Natural killer cell (primary cell): ENCODE measurements around the gene TPD52L2. TPM values are rescaled to one million over a fixed set of nuclear protein-coding genes. Genes with fewer than 3 reads are reported as not detected.

Experiments used
- ATAC-seq, 3 donors: fragments of 150-1000 bp in 2 of 3; fragments of 200-7000 bp in 1 of 3; cut with Tn5 transposase; 1 replicate in 1 of 3; 2 replicates in 2 of 3; pipeline ENCODE4 v1.10.0; 2021; ENCODE audit warnings: mild to moderate bottlenecking in 2 of 3, moderate library complexity in 2 of 3
- DNase-seq, 2 donors: peaks; one replicate each; pipeline versions ENCODE4 v3.0.0 to v3.0.0-alpha.2; 2013 to 2021; ENCODE audit warnings: mixed read lengths in 1 of 2
- H3K27ac ChIP-seq: one replicate; pipeline ENCODE4 v1.5.1; 2013; ENCODE audit warnings: mild to moderate bottlenecking, low read length
- H3K27me3 ChIP-seq: one replicate; pipeline ENCODE4 v1.6.1; 2013; ENCODE audit warnings: low read length; ENCODE audit not compliant: control insufficient read depth, insufficient read depth
- H3K36me3 ChIP-seq: one replicate; pipeline ENCODE4 v1.6.1; 2013; ENCODE audit warnings: low read length; ENCODE audit not compliant: control insufficient read depth, insufficient read depth
- H3K4me1 ChIP-seq: one replicate; pipeline ENCODE4 v1.6.1; 2013; ENCODE audit warnings: low read length; ENCODE audit not compliant: control insufficient read depth, insufficient read depth
- H3K4me3 ChIP-seq: one replicate; pipeline ENCODE4 v1.5.1; 2013; ENCODE audit warnings: low read length
- H3K9me3 ChIP-seq: one replicate; pipeline ENCODE4 v1.6.1; 2013; ENCODE audit warnings: low read length; ENCODE audit not compliant: control insufficient read depth, insufficient read depth
- H3K27ac Mint-ChIP-seq, 2 donors: one replicate each; pipeline ENCODE4 v1.8.0; 2022; ENCODE audit warnings: mild to moderate bottlenecking in 2 of 2, mixed read lengths in 2 of 2, moderate library complexity in 1 of 2
- H3K27me3 Mint-ChIP-seq, 2 donors: one replicate each; pipeline ENCODE4 v1.8.0; 2022; ENCODE audit warnings: low read depth in 2 of 2, mixed read lengths in 2 of 2
- H3K36me3 Mint-ChIP-seq: one replicate; pipeline ENCODE4 v1.8.0; 2022; ENCODE audit warnings: mixed read lengths
- H3K4me1 Mint-ChIP-seq, 2 donors: one replicate each; pipeline ENCODE4 v1.8.0; 2022; ENCODE audit warnings: mixed read lengths in 2 of 2
- H3K4me3 Mint-ChIP-seq: one replicate; pipeline ENCODE4 v1.8.0; 2022; ENCODE audit warnings: mild to moderate bottlenecking, moderate library complexity, mixed read lengths
- H3K9me3 Mint-ChIP-seq, 2 donors: one replicate each; pipeline ENCODE4 v1.8.0; 2022; ENCODE audit warnings: mixed read lengths in 2 of 2
- WGBS: methylation state at CpG from one replicate; pipeline ENCODE4 v1.1.7; 2013; ENCODE audit warnings: missing lambda C conversion rate; ENCODE audit not compliant: insufficient coverage; 5-methylcytosine and 5-hydroxymethylcytosine counted together
- intact Hi-C: fragments of 100-400 bp; cut with micrococcal nuclease; formaldehyde crosslinking; loops from one replicate; pipeline ENCODE4 v1.14.2; 2022
- total RNA-seq, 4 donors: library from RNA; stranded (reverse); fragments of 120-200 nt in 1 of 4; gene quantifications; one replicate each; pipeline versions ENCODE4 v1.2.3 to v1.2.4, GENCODE V29; 2013 to 2022
- TF ChIP-seq, protein P1 (sequence below): fragments of 200-600 bp; IDR thresholded peaks from one replicate; pipeline ENCODE4 v1.8.0; 2022; ENCODE audit warnings: antibody characterized with exemption

TPD52L2 gene
- total RNA-seq, 3 donors from 2014 or later (not counting 1 experiment from before 2014, with no cell fraction given), result 36.8 to 47.2 (median 45.1) TPM

DNA sequence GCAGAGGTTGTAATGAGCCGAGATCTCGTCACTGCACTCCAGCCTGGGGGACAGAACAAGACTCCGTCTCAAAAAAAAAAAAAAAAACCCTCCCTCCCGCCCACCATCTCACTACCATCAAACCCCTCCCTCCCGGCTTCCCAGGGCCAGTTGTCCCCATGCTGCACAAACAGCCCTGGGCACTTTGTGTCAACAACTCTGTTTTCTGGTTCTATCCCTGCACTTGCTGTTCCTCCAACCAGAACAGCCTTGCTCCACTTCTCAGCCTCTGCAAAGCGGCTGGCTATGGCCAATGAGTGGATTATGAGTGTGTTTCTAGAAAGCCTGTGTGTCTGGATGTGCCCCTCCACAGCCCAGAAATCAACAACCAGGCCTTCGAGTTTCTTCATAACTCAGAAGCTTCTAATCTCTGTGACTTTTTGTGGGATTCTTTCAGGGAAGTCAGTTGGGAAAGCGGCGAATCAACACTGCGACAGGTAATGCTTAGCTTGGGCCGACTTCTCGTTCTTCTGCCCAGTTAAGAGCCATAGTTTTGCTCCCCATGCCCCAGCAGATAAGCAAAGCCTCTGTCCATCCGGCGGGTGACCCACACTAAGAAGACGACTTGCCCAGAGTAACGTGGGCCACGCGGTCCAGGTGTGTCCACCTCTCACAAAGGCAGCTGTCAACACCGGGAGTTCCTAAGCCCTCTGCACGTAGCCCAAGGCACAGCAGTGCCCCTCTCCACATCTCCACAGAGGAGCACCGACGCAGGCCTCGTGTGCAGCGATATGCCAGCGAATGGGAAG lies 39.5 kb upstream of the TPD52L2 start:
- Histone ChIP-seq H3K4me3 (no peak overlapping the region), H3K9me3 (no peaks in the 10 kb centered on the region), H3K36me3 (no peaks in the 10 kb centered on the region), H3K4me1 (peaks cover 11% of the 10 kb centered on the region), H3K27ac (no peak overlapping the region), H3K27me3 (peaks cover 23% of the 10 kb centered on the region)
- H3K36me3 Mint-ChIP-seq, result no peaks in the 10 kb centered on the region
- H3K27me3 Mint-ChIP-seq, result peaks cover 26 to 34% of the 10 kb centered on the region in 2 donors
- H3K27ac Mint-ChIP-seq, result no peak overlapping the region
- H3K9me3 Mint-ChIP-seq, result no peaks in the 10 kb centered on the region
- no peak overlapping the region for H3K4me3 Mint-ChIP-seq
- intact Hi-C loops, result no loop called here
- peaks cover 9 to 10% of the 10 kb centered on the region in 2 donors for H3K4me1 Mint-ChIP-seq
- DNase-seq (no peak), ATAC-seq (no peak)
- WGBS, result 91% methylated on average over 22 of the region's 25 CpGs
- TF ChIP-seq, protein P1, sequence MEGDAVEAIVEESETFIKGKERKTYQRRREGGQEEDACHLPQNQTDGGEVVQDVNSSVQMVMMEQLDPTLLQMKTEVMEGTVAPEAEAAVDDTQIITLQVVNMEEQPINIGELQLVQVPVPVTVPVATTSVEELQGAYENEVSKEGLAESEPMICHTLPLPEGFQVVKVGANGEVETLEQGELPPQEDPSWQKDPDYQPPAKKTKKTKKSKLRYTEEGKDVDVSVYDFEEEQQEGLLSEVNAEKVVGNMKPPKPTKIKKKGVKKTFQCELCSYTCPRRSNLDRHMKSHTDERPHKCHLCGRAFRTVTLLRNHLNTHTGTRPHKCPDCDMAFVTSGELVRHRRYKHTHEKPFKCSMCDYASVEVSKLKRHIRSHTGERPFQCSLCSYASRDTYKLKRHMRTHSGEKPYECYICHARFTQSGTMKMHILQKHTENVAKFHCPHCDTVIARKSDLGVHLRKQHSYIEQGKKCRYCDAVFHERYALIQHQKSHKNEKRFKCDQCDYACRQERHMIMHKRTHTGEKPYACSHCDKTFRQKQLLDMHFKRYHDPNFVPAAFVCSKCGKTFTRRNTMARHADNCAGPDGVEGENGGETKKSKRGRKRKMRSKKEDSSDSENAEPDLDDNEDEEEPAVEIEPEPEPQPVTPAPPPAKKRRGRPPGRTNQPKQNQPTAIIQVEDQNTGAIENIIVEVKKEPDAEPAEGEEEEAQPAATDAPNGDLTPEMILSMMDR, result no peak

DNA sequence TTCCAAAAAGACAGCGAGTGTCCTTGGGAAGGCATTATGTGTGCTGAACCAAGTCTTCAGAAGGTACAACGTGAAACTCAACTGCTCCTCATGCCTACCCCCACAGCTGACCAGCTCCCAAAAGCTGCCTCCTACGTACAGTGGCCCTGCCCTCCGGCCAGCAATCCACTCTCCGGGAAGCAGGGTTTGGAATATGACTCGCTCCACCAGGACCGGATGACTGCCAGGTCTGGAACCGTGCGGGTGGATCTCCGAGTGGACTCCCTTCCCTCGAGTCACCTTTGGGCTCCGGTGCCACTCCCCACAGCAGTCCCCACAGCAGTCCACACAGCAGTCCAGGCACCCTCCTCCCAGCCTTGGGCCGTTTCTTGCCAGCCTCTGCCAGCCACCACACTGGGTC lies 38.3 kb upstream of the TPD52L2 start:
- intact Hi-C loops, result no loop called here
- Histone ChIP-seq H3K36me3 (no peaks in the 10 kb centered on the region), H3K27me3 (peaks cover 23% of the 10 kb centered on the region), H3K9me3 (no peaks in the 10 kb centered on the region), H3K4me3 (no peak overlapping the region), H3K27ac (no peak overlapping the region), H3K4me1 (peaks cover 11% of the 10 kb centered on the region)
- Mint-ChIP-seq H3K36me3 (no peaks in the 10 kb centered on the region), H3K4me1 (peaks cover 9 to 10% of the 10 kb centered on the region in 2 donors), H3K27ac (no peak overlapping the region), H3K27me3 (peaks cover 26 to 34% of the 10 kb centered on the region in 2 donors), H3K9me3 (no peaks in the 10 kb centered on the region), H3K4me3 (no peak overlapping the region)
- TF ChIP-seq, protein P1, result no peak
- no peak for ATAC-seq
- 92% methylated on average over 13 of the region's 13 CpGs for WGBS
- DNase-seq, result no peak

DNA sequence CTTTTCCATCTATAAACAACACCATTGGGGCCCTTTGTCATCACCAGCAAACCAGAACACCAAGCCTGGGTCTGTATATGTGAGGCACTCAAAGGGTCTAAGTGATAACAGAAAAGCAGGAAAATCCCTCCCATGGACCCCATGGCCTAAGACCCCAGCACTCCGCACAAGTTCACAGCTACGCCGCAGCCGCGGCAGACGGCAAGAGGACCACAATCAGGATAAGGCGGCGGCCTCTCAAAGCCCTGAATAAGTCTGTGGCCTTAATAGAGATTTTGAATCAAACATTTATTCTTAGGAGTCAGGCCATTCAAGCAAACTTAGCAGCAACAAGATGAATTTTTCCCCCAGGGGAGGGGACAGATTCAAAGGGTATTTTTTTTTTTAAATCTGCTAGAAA lies 36.9 kb upstream of the TPD52L2 start:
- H3K27me3 ChIP-seq, result peaks cover 23% of the 10 kb centered on the region
- H3K4me1 ChIP-seq, result peaks cover 11% of the 10 kb centered on the region
- intact Hi-C loops, result no loop called here
- no peaks in the 10 kb centered on the region for H3K9me3 ChIP-seq
- Mint-ChIP-seq H3K4me1 (peaks cover 9 to 10% of the 10 kb centered on the region in 2 donors), H3K27me3 (peaks cover 26 to 34% of the 10 kb centered on the region in 2 donors), H3K36me3 (no peaks in the 10 kb centered on the region), H3K27ac (no peak overlapping the region), H3K9me3 (no peaks in the 10 kb centered on the region), H3K4me3 (peak overlapping the region; percentile 31)
- H3K36me3 ChIP-seq, result no peaks in the 10 kb centered on the region
- TF ChIP-seq, protein P1, result no peak
- DNase-seq (no peak), ATAC-seq (no peak)
- H3K4me3 ChIP-seq, result no peak overlapping the region
- H3K27ac ChIP-seq, result no peak overlapping the region
- 92% methylated on average over 8 of the region's 8 CpGs for WGBS
